Activated B cell treated with CpG ODN at 0.5 μM for 24 hours (primary cell): ENCODE measurements around the gene GDF9. TPM values are rescaled to one million over a fixed set of nuclear protein-coding genes. Genes with fewer than 3 reads are reported as not detected.
A peak's percentile ranks its signal among the peaks of the same experiment; 100 is the strongest.

Experiments
- ATAC-seq: fragments of 200-7000 bp; cut with Tn5 transposase; one replicate; pipeline ENCODE4 v1.10.0; 2021; ENCODE audit warnings: low read depth, mild to moderate bottlenecking, moderate library complexity
- CTCF ChIA-PET: fragments of 350-600 bp; sonication (Branson Sonifier 250); formaldehyde crosslinking; loops from one replicate; lab custom pipeline; 2021; ENCODE audit warnings: antibody characterized with exemption; lab: Charles Lee
- POLR2A ChIA-PET: fragments of 350-600 bp; sonication (Branson Sonifier 250); formaldehyde crosslinking; loops from one replicate; lab custom pipeline; 2021; ENCODE audit warnings: antibody characterized with exemption; lab: Charles Lee
- DNase-seq: peaks from one replicate; pipeline ENCODE4 v3.0.0; 2022
- H3K27ac Mint-ChIP-seq: one replicate; pipeline ENCODE4 v1.8.0; 2020; ENCODE audit warnings: mixed read lengths
- H3K27me3 Mint-ChIP-seq: one replicate; pipeline ENCODE4 v1.8.0; 2021; ENCODE audit warnings: mixed read lengths
- H3K36me3 Mint-ChIP-seq: one replicate; pipeline ENCODE4 v1.8.0; 2021; ENCODE audit warnings: low read depth, mixed read lengths
- H3K4me1 Mint-ChIP-seq: one replicate; pipeline ENCODE4 v1.8.0; 2021; ENCODE audit warnings: mixed read lengths
- H3K4me3 Mint-ChIP-seq: one replicate; pipeline ENCODE4 v1.8.0; 2020; ENCODE audit warnings: mild to moderate bottlenecking, mixed read lengths
- H3K9me3 Mint-ChIP-seq: one replicate; pipeline ENCODE4 v1.8.0; 2020; ENCODE audit warnings: mixed read lengths
- intact Hi-C: fragments of 100-400 bp; cut with micrococcal nuclease; formaldehyde crosslinking; loops from one replicate; pipeline ENCODE4 v1.15.1; 2024
- total RNA-seq: library from RNA; stranded (reverse); gene quantifications from 2 replicates; pipeline ENCODE4 v1.2.3, GENCODE V29; 2022
- TF ChIP-seq, protein P1 (sequence below): fragments of 200-600 bp; IDR thresholded peaks from one replicate; pipeline ENCODE4 v1.8.0; 2022; ENCODE audit warnings: antibody characterized with exemption, mild to moderate bottlenecking

Gene GDF9
- total RNA-seq, 1 donor from 2014 or later: 0.29 TPM

DNA sequence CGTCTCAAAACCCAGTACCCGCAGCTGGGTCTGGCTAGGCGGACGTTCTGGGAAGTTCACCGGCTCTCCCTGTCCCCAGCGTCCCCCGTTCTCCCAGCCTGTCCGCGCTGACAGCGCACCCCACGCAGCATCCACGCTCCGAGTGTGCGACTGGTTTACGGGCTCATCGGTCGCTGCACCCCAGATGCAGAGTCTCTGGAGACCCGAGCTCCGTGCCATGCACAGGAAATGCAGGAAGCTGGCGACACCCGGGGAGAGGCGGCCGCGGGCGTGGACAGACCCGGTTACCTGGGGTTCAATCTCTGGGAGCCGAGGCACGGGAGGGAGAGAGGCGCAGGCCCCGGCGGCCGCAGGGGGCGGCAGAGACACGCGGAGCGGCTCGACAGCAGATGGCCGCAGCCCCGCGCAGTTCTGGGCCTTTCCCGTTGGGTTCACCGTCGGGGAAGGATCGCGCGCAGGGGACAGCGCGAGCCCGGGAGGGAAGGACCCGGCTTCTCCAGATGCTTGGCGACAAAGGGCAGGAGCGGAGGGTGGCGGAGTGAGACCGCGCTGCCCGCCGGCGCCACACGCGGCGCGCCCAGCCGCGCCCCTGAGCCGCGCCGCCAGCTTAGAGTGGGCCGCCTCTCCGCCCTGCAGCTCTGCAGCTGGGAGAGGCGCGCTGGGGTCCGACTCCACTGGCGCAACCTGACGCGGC lies 36.4 kb downstream of the GDF9 start:
- ATAC-seq (peak; percentile 86), DNase-seq (peak; percentile 78)
- Mint-ChIP-seq H3K9me3 (no peaks in the 10 kb centered on the region), H3K36me3 (no peaks in the 10 kb centered on the region), H3K27ac (peak overlapping the region; percentile 41), H3K27me3 (peaks cover 24% of the 10 kb centered on the region), H3K4me1 (peaks cover 14% of the 10 kb centered on the region), H3K4me3 (peak overlapping the region; percentile 91)
- ChIA-PET POLR2A (interaction anchor here (1.7 kb wide), 1 partner anchor 53 kb away, joined by 5 read pairs; no protein-coding TSS in a partner anchor), CTCF (interaction anchor here (0.6 to 2.3 kb wide), 6 partner anchors 10 to 445 kb away, joined by 3 to 16 read pairs (median 4); partner anchors contain the start of genes GDF9 and UQCRQ)
- TF ChIP-seq, protein P1, sequence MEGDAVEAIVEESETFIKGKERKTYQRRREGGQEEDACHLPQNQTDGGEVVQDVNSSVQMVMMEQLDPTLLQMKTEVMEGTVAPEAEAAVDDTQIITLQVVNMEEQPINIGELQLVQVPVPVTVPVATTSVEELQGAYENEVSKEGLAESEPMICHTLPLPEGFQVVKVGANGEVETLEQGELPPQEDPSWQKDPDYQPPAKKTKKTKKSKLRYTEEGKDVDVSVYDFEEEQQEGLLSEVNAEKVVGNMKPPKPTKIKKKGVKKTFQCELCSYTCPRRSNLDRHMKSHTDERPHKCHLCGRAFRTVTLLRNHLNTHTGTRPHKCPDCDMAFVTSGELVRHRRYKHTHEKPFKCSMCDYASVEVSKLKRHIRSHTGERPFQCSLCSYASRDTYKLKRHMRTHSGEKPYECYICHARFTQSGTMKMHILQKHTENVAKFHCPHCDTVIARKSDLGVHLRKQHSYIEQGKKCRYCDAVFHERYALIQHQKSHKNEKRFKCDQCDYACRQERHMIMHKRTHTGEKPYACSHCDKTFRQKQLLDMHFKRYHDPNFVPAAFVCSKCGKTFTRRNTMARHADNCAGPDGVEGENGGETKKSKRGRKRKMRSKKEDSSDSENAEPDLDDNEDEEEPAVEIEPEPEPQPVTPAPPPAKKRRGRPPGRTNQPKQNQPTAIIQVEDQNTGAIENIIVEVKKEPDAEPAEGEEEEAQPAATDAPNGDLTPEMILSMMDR: peak; percentile 27
- intact Hi-C loops: loop anchor here (1.0 to 2.0 kb wide), 3 partner anchors 17 to 53 kb away; partner anchors contain the start of genes GDF9, SOWAHA and UQCRQ

DNA sequence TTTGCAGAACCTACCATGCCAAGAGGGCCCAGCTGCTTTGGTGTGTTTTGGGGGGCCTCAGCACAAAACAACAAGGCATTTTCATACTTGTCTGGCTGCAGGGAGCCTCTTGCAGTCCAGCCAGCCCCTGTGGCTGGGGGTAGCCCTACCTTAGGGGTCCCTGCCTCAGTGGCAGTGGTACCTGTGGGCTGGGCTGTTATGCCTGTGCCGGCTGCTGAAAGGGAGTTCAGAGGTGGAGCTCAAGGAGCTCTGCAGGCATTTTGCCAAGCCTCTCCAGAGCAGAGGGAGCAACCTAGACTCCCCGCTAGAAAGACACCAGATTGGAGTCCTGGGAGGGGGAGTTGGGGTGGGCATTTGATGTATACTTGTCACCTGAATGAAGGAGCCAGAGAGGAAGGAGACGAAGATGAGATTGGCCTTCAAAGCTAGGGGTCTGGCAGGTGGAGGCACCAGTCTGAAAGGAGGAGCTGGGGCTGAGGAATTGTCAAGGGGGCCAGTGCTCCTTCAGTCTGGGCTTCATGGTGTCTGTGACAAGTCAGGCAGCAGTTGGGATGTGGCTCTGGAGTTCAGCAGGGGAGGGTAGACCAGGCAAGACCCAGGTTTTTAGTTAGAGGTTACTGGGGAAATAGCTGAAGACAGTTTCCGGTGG lies 37.3 kb downstream of the GDF9 start:
- H3K4me3 Mint-ChIP-seq: peak overlapping the region; percentile 91
- H3K4me1 Mint-ChIP-seq: peaks cover 14% of the 10 kb centered on the region
- peaks cover 32% of the 10 kb centered on the region for H3K27me3 Mint-ChIP-seq
- ATAC-seq: no peak
- TF ChIP-seq, protein P1: no peak
- no peak for DNase-seq
- no peaks in the 10 kb centered on the region for H3K9me3 Mint-ChIP-seq
- POLR2A ChIA-PET: interaction anchor here (0.6 to 1.7 kb wide), 2 partner anchors 9 to 54 kb away, joined by 3 to 5 read pairs; no protein-coding TSS in a partner anchor
- intact Hi-C loops: no loop called here
- H3K36me3 Mint-ChIP-seq: no peaks in the 10 kb centered on the region
- CTCF ChIA-PET: interaction anchor here (0.9 to 2.7 kb wide), 5 partner anchors 9 to 54 kb away, joined by 3 to 16 read pairs (median 5); no protein-coding TSS in a partner anchor
- no peak overlapping the region for H3K27ac Mint-ChIP-seq

DNA sequence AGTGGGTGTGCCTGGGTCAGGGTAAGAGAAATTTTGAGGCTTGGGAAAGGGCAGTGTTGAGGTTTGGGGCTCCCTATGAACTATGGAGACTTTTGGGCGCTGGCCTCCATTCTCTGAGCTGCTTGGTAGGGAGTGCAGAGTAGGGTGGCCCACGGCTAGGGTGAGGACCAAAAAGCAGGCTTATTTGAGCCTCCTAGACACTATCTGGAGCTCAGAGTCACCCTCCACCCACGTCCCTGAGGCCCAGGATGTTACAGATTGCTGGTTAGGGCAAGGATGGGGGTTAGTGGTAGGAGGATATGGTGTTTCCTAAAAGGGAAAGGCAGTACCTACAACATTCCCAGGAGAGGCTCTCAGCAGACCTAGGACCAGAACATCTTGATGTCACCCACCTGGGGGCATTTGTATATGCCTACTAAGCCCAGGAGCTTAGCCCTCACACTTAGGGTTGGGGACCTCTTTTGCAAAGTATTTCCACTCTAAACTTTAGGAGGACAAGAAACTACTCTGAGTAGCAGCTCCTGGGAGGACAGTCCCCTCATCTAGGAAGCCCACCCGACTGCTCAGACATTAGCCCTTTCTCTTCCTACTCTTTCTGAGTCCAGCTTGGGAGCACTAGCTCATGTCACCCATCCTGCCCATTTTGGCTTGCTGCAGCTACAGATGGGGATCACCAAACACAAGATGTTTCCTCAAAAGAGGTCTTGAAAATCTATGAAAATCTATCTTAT lies 38.2 kb downstream of the GDF9 start:
- Mint-ChIP-seq H3K4me1 (peaks cover 14% of the 10 kb centered on the region), H3K36me3 (no peaks in the 10 kb centered on the region), H3K4me3 (peak overlapping the region; percentile 7), H3K27me3 (peaks cover 36% of the 10 kb centered on the region), H3K27ac (no peak overlapping the region), H3K9me3 (no peaks in the 10 kb centered on the region)
- POLR2A ChIA-PET: interaction anchor here (0.6 kb wide), 1 partner anchor 8 kb away, joined by 3 read pairs; no protein-coding TSS in a partner anchor
- TF ChIP-seq, protein P1: no peak
- DNase-seq (no peak), ATAC-seq (no peak)
- intact Hi-C loops: no loop called here
- CTCF ChIA-PET: interaction anchor here (1.2 to 2.7 kb wide), 3 partner anchors 10 to 55 kb away, joined by 4 to 16 read pairs (median 12); no protein-coding TSS in a partner anchor

DNA sequence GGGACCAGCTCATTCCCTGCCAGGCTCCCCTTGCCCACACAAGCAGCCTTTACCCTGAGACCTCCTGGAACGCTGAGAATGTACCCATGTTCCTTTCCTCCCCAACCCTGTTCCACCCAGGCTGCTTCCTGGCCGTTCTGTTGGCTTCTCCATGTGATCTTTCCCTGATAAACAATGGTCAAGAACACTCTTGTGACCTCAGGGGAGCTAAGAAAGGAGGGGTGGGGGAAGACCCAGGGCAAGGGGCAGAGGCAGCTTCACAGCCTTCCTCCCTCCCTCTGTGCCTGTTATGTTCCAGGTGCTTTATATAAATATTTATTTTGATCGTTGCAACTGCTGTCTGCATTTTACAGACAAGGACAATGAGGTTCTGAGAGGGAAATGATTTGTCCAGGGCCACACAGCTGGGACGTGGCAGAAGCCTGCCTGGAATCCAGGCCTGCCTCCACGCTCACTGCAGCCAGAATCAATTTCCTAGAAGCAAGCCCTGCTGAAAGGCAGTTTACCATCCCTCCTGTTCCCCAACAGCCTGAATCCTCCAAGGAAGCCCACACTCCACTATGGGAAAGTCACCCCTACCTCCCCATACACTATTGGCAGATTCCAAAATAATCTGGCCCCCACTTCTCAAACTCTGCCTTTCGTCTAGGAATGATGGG lies 39.7 kb downstream of the GDF9 start:
- Mint-ChIP-seq H3K4me1 (peaks cover 14% of the 10 kb centered on the region), H3K27ac (no peak overlapping the region), H3K4me3 (no peak overlapping the region), H3K36me3 (no peaks in the 10 kb centered on the region), H3K9me3 (no peaks in the 10 kb centered on the region), H3K27me3 (peaks cover 39% of the 10 kb centered on the region)
- intact Hi-C loops: no loop called here
- TF ChIP-seq, protein P1: no peak
- CTCF ChIA-PET: interaction anchor here (1.0 to 2.7 kb wide), 3 partner anchors 8 to 440 kb away, joined by 3 to 12 read pairs (median 3); no protein-coding TSS in a partner anchor
- POLR2A ChIA-PET: no interaction called here
- ATAC-seq: no peak
- DNase-seq: no peak
